ENCODE results near the gene RAVER1. TPM values are rescaled to one million over a fixed set of nuclear protein-coding genes. Genes with fewer than 3 reads are reported as not detected.

Gene RAVER1
- total and polyA plus RNA-seq, 2 of the 13 experiments (the other 11 are each of a cell fraction or from before 2014, with no cell fraction given) = 3.6 to 7.9 TPM

- peak; percentile 98 for TF ChIP-seq ZNF687 (CRISPR knock-in tag; IDR thresholded peaks at IDR 0.05)
- TF ChIP-seq NKX3-1 (CRISPR knock-in tag; IDR thresholded peaks at IDR 0.05) = 0 out of 2 replicates have a peak, but pooled peaks have one; percentile 55
- TF ChIP-seq ZNF562 (CRISPR knock-in tag; IDR thresholded peaks at IDR 0.05; ENCODE audit: borderline replicate concordance) = no peak
- TF ChIP-seq REXO4 (CRISPR knock-in tag; IDR thresholded peaks at IDR 0.05; ENCODE audit: borderline replicate concordance) = no peak
- TF ChIP-seq, protein P1, sequence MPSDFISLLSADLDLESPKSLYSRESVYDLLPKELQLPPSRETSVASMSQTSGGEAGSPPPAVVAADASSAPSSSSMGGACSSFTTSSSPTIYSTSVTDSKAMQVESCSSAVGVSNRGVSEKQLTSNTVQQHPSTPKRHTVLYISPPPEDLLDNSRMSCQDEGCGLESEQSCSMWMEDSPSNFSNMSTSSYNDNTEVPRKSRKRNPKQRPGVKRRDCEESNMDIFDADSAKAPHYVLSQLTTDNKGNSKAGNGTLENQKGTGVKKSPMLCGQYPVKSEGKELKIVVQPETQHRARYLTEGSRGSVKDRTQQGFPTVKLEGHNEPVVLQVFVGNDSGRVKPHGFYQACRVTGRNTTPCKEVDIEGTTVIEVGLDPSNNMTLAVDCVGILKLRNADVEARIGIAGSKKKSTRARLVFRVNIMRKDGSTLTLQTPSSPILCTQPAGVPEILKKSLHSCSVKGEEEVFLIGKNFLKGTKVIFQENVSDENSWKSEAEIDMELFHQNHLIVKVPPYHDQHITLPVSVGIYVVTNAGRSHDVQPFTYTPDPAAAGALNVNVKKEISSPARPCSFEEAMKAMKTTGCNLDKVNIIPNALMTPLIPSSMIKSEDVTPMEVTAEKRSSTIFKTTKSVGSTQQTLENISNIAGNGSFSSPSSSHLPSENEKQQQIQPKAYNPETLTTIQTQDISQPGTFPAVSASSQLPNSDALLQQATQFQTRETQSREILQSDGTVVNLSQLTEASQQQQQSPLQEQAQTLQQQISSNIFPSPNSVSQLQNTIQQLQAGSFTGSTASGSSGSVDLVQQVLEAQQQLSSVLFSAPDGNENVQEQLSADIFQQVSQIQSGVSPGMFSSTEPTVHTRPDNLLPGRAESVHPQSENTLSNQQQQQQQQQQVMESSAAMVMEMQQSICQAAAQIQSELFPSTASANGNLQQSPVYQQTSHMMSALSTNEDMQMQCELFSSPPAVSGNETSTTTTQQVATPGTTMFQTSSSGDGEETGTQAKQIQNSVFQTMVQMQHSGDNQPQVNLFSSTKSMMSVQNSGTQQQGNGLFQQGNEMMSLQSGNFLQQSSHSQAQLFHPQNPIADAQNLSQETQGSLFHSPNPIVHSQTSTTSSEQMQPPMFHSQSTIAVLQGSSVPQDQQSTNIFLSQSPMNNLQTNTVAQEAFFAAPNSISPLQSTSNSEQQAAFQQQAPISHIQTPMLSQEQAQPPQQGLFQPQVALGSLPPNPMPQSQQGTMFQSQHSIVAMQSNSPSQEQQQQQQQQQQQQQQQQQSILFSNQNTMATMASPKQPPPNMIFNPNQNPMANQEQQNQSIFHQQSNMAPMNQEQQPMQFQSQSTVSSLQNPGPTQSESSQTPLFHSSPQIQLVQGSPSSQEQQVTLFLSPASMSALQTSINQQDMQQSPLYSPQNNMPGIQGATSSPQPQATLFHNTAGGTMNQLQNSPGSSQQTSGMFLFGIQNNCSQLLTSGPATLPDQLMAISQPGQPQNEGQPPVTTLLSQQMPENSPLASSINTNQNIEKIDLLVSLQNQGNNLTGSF (CRISPR knock-in tag; IDR thresholded peaks at IDR 0.05) = 0 out of 2 replicates have a peak, but pooled peaks have one; percentile 31
- peak; percentile 39; the same call in 1 of the 2 replicates for TF ChIP-seq NFYB (CRISPR knock-in tag; IDR thresholded peaks at IDR 0.05)
- peak; percentile 74; the same call in 1 of the 2 replicates for TF ChIP-seq ZNF124 (CRISPR knock-in tag; IDR thresholded peaks at IDR 0.05)
- no peak for TF ChIP-seq SMARCE1 (IDR thresholded peaks at IDR 0.05; ENCODE audit: borderline replicate concordance)
- no peak for TF ChIP-seq ZNF691 (CRISPR knock-in tag; IDR thresholded peaks at IDR 0.05; ENCODE audit: borderline replicate concordance, low read depth)
- peak; percentile 64 for TF ChIP-seq CBX1 (IDR thresholded peaks at IDR 0.05; ENCODE audit: low read depth)
- no peak; the same call in 1 of the 2 replicates for TF ChIP-seq TEF (CRISPR knock-in tag; IDR thresholded peaks at IDR 0.05)
- TF ChIP-seq, protein P2, sequence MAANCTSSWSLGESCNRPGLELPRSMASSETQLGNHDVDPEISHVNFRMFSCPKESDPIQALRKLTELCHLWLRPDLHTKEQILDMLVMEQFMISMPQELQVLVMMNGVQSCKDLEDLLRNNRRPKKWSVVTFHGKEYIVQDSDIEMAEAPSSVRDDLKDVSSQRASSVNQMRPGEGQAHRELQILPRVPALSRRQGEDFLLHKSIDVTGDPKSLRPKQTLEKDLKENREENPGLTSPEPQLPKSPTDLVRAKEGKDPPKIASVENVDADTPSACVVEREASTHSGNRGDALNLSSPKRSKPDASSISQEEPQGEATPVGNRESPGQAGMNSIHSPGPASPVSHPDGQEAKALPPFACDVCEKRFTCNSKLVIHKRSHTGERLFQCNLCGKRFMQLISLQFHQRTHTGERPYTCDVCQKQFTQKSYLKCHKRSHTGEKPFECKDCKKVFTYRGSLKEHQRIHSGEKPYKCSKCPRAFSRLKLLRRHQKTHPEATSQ (CRISPR knock-in tag; IDR thresholded peaks at IDR 0.05; ENCODE audit: borderline replicate concordance) = peak; percentile 77; the same call in 1 of the 2 replicates
- peak; percentile 87 for TF ChIP-seq KDM2A (CRISPR knock-in tag; IDR thresholded peaks at IDR 0.05; ENCODE audit: borderline replicate concordance, low read depth)
- no peak for TF ChIP-seq ZNF230 (CRISPR knock-in tag; IDR thresholded peaks at IDR 0.05)
- peak; percentile 61; the same call in 1 of the 2 replicates for TF ChIP-seq ZNF333 (CRISPR knock-in tag; IDR thresholded peaks at IDR 0.05; ENCODE audit: borderline replicate concordance)
- TF ChIP-seq ZBTB7A (CRISPR knock-in tag; IDR thresholded peaks at IDR 0.05) = peak; percentile 85
Observed at GRCh38 chr19:10270616-10271394, 62.5 kb downstream of the RAVER1 start, which contains the start of gene ICAM1 (continued).

Measured in HepG2 (cell line).